GM19193 (cell line): Measurements from ENCODE around the gene TOR4A.

Experiments used
- POLR2A ChIP-seq: IDR thresholded peaks from 4 replicates; pipeline ENCODE4 v1.6.1; 2011; ENCODE audit not compliant: insufficient read depth, insufficient read length; ENCODE audit errors: extremely low read depth

Gene TOR4A

GRCh38 chr9:137234758-137235423 lies 42.6 kb upstream of the TOR4A start:
- TF ChIP-seq POLR2A, result no peak

GRCh38 chr9:137235424-137236237 lies 41.9 kb upstream of the TOR4A start:
- TF ChIP-seq POLR2A, result no peak

- TF ChIP-seq POLR2A, result peak; percentile 36
Observed at GRCh38 chr9:137236238-137236935, 41.1 kb upstream of the TOR4A start.

- no peak for TF ChIP-seq POLR2A
Observed at GRCh38 chr9:137236936-137237421, 40.5 kb upstream of the TOR4A start.

- no peak for TF ChIP-seq POLR2A
Observed at GRCh38 chr9:137237759-137238726, 39.5 kb upstream of the TOR4A start.

- peak; percentile 50 for TF ChIP-seq POLR2A
Observed at GRCh38 chr9:137240318-137240840, 37.1 kb upstream of the TOR4A start.

- TF ChIP-seq POLR2A, result peak; percentile 100
Observed at GRCh38 chr9:137240841-137241489, 36.6 kb upstream of the TOR4A start, which contains the start of gene TUBB4B. TUBB4B (plus strand) TSS chr9:137241287; CDS start chr9:137241361, 74 bp downstream.

GRCh38 chr9:137241490-137242268 lies 35.8 kb upstream of the TOR4A start:
- no peak for TF ChIP-seq POLR2A

- no peak for TF ChIP-seq POLR2A
Observed at GRCh38 chr9:137242269-137243203, 35.0 kb upstream of the TOR4A start.

GRCh38 chr9:137243626-137244485 lies 33.7 kb upstream of the TOR4A start:
- TF ChIP-seq POLR2A, result peak; percentile 57

- no peak for TF ChIP-seq POLR2A
Observed at GRCh38 chr9:137244486-137245449, 32.8 kb upstream of the TOR4A start.
